SK-MEL-5 (cell line): ENCODE results near the gene GLOD4. TPM values are rescaled to one million over a fixed set of nuclear protein-coding genes. Genes with fewer than 3 reads are reported as not detected.
"Not testable (repeated sequence)": the region's sequence is repeated elsewhere in the genome, so short reads cannot be mapped to it uniquely, and the experiment has no call there.

Experiments
- DNase-seq: peaks from one replicate; pipeline ENCODE4 v3.0.0-alpha.2; 2016; ENCODE audit warnings: low read depth, low spot score
- in situ Hi-C: cut with HindIII; loops from 2 replicates; pipeline ENCODE4 v1.10.0; 2016; ENCODE audit warnings: low sequenced_read_pairs, high pct_unique_total_duplicates, low pct_unique_long_range_greater_than_20kb
- polyA plus RNA-seq, 2 experiments: library from polyadenylated mRNA; depleted of rRNA; stranded (reverse); fragments of >200 nt; gene quantifications; 2 replicates each; pipeline ENCODE4 v1.2.3, GENCODE V29; 2015
- total RNA-seq: library from RNA; depleted of rRNA; stranded (reverse); fragments of >200 nt; shearing (Covaris generic); gene quantifications from 2 replicates; pipeline ENCODE4 v1.2.3, GENCODE V29; 2014; rRNA removed

The GLOD4 gene
- 83.1 and 89.3 TPM in 2 replicates for total RNA-seq
- 72.8 and 87.9 TPM in 2 replicates for polyA plus RNA-seq (2015; cell fraction: cytosol; rRNA removed)
- polyA plus RNA-seq (2015; cell fraction: nucleus; rRNA removed): 72.7 and 77.9 TPM in 2 replicates

DNA sequence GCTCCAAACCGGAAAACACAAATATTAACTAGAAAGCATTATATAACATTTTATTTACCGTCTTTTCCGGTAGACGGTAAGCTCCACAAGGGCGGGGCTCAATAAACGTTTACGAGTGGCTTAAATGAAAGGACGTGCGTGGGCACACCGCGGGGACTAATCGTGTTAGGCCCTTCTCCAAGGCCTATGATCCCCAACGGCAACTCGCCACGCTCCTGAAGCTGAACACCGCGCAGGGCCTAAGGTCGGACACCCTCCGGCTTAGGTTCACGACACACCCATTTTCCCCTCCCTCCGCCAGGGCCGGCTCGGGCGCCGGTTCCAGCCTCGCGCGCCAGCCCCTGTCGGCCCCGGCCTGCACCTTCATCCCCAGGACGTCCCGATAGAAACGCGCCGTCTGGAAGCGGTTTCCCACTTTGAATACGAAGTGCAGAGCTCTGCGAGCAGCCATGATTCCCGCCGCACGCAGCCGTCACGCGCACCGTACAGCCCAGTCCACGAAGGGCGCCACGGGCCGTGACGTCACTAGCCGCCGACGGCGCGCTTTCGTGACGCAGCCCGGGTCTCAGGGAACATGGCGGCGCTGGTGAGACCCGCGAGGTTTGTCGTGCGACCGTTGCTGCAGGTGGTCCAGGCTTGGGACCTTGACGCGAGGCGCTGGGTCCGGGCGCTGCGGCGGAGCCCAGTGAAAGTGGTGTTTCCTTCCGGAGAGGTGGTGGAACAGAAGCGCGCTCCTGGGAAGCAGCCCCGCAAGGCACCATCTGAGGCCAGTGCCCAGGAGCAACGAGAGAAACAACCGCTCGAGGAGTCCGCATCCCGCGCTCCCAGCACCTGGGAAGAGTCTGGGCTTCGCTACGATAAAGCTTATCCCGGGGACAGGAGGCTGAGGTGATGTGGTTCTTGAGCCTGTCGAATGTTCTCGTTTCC is at the start of gene GLOD4, which contains the start of gene MRM3:
GLOD4 (minus strand) TSS at position 476 of the 927 bp plus-strand sequence; CDS start at position 451, 25 bp downstream.
MRM3 (plus strand) TSS at position 549 of the 927 bp plus-strand sequence; CDS start at position 575, 26 bp downstream.
- in situ Hi-C loops: no loop called here
- peak; percentile 85 for DNase-seq

- DNase-seq: no peak
- in situ Hi-C loops: no loop called here
These were observed 48.9 kb upstream of the GLOD4 start for GRCh38 chr17:830950-831349.

DNA sequence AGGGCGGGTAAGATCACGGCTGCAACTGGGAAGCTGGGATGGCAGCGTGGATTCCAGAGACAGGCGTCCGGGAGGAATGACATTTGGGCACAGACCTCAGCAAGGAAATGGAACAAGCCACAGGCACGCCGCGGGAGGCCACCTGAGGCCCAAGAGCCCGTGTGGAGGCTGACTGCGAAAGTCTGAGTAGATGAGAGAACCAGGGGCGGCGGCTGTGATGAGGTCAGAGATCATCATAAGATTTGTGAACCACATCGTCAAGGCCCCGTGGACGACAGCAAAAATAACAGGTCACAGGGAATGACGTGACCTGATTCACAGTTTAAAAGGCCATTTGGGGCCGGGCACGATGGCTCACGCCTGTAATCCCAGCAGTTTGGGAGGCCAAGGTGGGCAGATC is 48.3 kb upstream of the GLOD4 start:
- DNase-seq: no peak
- in situ Hi-C loops: no loop called here

- in situ Hi-C loops: not testable (repeated sequence)
These were observed 47.5 kb upstream of the GLOD4 start for GRCh38 chr17:829614-830013.

DNA sequence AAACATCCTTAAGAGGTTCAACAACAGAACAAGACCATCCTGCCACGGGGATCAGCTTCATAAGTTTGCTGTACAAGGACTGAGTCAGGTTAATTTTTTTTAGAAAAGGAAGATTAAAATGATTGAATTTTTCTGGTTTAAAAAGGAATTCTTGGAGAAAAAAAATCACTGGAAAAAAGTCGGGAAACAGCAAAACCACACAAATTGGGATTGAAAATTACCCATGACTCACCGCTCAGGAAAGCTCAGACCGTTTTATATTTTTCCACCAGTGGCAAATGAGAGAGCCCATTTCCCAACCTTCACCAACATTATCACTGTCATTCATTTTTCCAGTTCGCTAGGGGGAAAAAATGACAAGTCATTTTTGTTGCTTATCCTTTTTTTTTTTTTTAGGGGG is 46.7 kb upstream of the GLOD4 start:
- DNase-seq: no peak
- in situ Hi-C loops: no loop called here

More at GRCh38 chr17:829614-830013, 47.5 kb upstream of the GLOD4 start:
- DNase-seq: not testable (repeated sequence)

GRCh38 chr17:826778-827177 is 44.7 kb upstream of the GLOD4 start:
- no peak for DNase-seq
- in situ Hi-C loops: no loop called here

- in situ Hi-C loops: no loop called here
- DNase-seq: no peak
These were observed 43.1 kb upstream of the GLOD4 start for GRCh38 chr17:825216-825615.

DNA sequence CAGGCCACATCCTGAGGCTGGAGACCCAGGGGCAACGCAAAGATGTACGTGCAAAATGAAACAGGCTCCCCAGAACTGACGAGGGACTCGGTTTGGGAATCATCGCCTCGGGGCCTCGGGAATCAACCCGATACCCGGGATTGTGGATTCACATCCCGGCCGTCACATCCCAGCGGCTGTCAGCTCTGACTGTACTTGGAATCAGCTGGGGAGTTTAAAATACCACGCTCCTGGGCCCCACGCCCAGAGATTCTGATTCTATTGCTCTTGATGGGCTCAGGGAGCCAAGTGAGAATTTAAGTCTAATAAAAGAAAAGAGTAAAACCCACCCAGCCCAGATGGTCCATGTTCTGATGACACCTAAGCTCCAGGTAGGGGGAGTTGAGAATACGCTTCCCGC is 42.3 kb upstream of the GLOD4 start:
- in situ Hi-C loops: no loop called here
- no peak for DNase-seq

- no peak for DNase-seq
- in situ Hi-C loops: no loop called here
These were observed 41.4 kb upstream of the GLOD4 start for GRCh38 chr17:823501-823902.

DNA sequence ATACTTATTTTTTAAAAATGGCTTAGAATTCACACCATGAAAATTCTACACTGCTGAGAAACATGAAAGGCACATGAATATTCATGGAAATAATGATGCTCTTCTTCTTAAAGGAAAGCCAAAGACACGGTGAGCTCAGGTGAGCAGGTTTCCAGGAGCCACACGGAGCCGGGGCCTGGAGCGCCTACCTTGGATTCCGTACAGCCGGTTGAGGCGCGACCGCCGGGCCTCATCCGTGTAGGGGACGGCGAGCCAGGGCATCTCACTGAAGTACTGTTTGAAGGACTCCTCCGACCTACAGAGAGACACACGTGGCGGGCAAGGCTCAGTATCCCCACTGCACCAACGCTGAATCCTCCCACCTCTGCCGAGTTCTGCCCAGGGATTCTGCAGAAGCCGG is 37.2 kb upstream of the GLOD4 start:
- in situ Hi-C loops: no loop called here
- DNase-seq: no peak

DNA sequence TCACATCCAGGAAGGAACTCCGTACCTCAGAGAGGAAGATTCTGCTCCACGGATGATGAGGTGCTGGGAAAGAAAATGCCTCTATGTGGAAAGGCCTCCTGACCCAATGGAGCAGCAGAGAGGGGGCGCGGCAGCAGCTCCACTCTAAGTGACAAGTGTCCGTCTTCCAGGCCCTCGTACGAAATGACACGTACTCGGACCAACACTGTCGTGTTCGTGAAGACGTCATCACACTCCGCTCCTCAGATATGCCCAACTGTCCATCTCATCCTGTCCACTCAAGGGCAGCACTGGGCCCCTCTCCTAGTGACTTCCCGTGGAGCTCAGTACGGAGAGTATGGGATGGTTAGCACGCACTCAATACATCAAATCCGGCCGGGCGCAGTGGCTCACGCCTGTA is 32.3 kb upstream of the GLOD4 start:
- DNase-seq: no peak
- in situ Hi-C loops: no loop called here

- no peak for DNase-seq
- in situ Hi-C loops: no loop called here
These were observed 30.6 kb upstream of the GLOD4 start for GRCh38 chr17:812638-813204.

- in situ Hi-C loops: no loop called here
- no peak for DNase-seq
These were observed 29.1 kb upstream of the GLOD4 start for GRCh38 chr17:811051-811784.

GRCh38 chr17:807523-808294 is 25.6 kb upstream of the GLOD4 start:
- in situ Hi-C loops: no loop called here
- no peak for DNase-seq

GRCh38 chr17:806781-807522 is 24.9 kb upstream of the GLOD4 start:
- in situ Hi-C loops: no loop called here
- DNase-seq: no peak

DNA sequence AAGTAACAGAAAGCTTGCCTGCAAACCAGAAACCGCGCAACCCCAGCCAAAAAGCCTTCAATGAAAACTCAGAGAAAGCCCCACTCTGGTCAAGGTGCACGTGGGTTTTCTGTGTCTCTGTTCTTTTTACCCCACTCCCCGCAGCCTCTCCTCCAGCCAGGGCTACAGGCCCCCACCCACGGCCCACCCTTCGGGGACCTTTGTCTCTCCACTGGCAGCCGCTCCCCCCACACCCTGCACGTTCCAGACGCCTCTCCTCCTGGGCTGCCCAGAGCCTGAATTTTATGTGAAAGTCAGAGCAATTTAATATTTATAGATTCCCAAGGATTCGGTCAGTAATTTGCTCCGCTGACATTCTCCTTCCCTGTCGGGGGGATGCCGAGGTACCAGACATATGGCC is 24.3 kb upstream of the GLOD4 start:
- in situ Hi-C loops: no loop called here
- no peak for DNase-seq

DNA sequence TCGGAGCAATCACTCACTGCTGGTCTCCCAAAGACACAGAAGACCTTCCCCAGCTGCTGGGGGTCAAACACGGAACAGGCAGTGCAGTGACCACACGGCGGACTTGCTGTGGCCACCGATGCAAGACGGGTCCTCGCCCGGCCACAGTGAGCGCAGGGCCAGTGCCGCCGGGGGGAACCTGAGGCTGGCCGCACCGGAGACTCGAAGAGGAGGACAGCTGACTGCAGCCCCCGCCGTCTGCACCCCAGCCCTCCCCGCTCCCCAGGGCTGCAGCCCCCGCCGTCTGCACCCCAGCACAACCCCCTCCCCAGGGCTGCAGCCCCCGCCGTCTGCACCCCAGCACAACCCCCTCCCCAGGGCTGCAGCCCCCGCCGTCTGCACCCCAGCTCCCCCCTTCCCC is 23.8 kb upstream of the GLOD4 start:
- DNase-seq, in situ Hi-C loops: not testable (repeated sequence)
